Amniotic epithelial cell (primary cell): ENCODE results near the gene ZNF438.

Experiments
- DNase-seq: peaks from one replicate; pipeline ENCODE4 v3.0.0-alpha.2; 2010; ENCODE audit warnings: low read depth

The ZNF438 gene

DNA sequence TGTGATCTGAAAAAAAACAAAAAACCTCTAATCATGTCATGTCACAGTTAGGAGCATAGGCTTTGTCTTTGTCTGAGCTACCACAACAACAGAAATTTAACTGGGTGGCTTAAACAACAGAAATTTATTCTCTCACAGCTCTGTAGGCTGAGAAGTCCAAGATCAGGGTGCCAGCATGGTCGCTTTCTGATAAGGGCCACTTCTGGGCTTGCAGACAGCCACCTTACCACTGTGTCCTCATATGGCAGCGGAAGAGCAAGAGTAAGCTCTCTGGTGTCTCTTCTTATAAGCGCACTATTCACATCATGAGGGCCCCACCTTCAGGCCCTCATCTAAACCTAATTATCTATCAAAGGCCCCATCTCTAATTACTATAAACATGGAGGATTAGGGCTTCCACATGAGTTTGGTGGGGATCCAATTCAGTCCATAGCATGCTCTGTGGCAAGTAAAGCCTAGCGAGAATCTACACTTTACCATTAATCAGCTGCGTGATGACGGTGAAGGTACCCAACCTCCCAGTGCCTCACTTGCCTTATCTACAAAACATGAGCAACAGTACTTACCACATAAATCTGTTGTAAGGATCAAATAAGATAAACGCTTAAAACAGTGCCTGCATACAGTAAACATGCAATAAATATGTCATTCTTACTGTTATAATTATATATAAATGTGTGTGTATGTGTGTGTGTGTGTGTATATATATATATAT lies 17.3 kb downstream of the ZNF438 start:
- peak; percentile 90 for DNase-seq

GRCh38 chr10:31013331-31013730 lies 18.3 kb downstream of the ZNF438 start:
- DNase-seq: no peak

GRCh38 chr10:31011665-31012022 lies 20.0 kb downstream of the ZNF438 start:
- DNase-seq: no peak

DNA sequence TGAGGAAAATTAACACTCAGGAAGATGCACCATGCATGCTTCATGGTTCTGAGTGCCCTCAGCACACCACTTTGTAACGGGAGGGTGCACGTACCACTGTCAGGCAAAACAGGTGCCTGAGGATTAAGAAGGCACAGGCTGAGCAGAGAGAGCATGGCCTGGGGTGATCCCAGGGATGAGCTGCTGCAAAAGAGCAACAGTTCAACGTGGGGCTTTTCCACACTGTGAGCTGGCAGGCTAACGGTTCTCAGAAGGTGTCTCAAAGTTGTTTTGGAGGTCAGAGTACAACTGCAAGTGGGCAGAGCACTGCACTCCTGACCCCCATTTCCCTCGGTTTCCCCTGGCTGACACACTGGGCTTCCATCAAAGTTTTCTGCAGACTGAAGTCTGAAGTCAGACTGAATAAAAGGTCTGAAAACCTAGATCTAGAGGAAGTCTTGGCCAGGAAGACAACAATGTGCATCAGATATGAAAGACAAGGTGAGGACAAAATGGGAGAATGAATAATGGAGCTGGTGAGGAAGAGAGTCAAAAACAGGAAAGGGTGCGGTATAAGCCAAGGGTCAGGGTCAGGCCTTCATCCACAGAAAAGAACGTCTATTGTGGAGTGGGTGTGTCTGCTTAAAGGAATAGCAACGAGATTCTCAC lies 20.5 kb downstream of the ZNF438 start:
- no peak for DNase-seq

GRCh38 chr10:31010062-31010461 lies 21.6 kb downstream of the ZNF438 start:
- no peak for DNase-seq

GRCh38 chr10:31005895-31006294 lies 25.8 kb downstream of the ZNF438 start:
- no peak for DNase-seq

DNA sequence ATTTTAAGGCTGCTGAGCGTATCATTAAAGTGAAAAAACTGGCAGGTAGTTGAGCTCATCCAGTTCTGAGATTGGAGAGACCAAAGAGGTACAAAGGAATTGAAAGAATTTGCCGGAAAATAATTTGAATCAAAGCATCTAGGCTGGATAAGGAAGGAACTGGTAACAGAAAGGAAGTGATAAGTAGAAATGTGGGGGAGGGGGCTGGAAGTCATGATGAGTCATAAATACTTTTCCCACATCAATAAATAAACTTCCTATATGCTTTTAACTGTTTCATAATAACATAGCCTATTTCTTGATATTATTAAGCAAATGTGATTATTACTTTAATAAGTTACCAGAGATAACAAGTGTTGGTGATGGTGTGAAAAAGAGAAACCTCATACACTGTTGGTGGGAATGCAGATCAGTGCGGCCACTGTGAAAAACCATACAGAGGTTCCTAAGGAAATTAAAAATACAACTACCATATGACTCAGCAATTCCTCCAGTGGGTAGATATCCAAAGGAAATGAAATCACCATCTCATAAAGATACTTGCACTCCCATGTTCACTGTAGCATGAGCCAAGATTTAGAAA lies 27.0 kb downstream of the ZNF438 start:
- peak; percentile 84 for DNase-seq

DNA sequence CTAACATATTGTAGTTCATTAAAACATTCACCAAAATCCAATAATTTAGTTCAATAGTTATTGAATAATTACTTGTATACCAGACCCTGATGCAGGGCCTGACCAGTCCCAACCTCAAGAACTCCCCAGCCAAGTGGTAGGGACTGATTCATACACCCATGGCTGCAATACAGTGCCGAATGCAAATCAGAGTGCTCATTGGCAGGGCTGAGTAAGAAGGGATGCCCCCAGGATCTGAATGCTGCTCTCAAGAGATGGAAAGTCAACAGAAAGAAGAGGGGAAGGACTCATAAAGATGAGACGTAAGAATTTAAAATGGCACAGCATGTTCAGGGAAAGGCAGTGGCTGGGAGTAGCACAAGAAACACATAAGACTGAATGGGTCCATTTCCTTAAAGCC lies 29.9 kb downstream of the ZNF438 start:
- DNase-seq: no peak

- peak; percentile 93 for DNase-seq
Observed at GRCh38 chr10:31000867-31001266, 30.8 kb downstream of the ZNF438 start.

- DNase-seq: peak; percentile 38
Observed at GRCh38 chr10:31000071-31000782, 31.4 kb downstream of the ZNF438 start.

- DNase-seq: peak; percentile 67
Observed at GRCh38 chr10:30999070-30999712, 32.5 kb downstream of the ZNF438 start.

- DNase-seq: no peak
Observed at GRCh38 chr10:30997536-30998235, 34.0 kb downstream of the ZNF438 start.

- no peak for DNase-seq
Observed at GRCh38 chr10:30996481-30997005, 35.1 kb downstream of the ZNF438 start.

DNA sequence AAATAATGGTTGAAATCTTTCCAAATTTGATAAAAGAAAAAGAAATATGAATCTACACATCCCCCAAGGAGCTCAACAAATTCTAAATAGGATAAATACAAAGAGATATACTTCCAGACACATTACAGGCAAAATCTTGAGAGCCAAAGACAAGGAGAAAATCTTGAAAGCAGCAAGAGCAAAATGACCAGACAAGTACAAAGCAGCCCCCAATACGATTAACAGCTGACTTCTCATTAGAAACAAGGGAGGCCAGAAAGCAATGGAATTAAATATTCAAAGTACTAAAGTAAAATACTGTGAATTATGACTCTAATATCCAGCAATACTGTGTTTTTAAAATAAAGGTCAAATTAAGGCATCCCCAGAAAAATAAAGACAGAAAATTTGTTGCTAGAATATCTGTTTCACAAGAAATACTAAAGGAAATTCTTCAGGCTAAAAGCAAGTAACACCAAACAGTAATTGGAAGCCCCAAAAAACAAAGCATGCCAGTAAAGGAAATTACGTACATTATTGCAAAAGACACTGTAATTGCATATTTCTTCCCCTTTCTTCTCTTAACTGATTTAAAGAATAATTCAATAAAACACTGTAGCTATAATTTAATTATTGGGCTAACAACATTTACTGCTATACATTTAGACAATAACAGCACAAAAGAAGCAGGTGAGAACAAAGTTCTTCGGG lies 36.4 kb downstream of the ZNF438 start:
- DNase-seq: peak; percentile 19

DNA sequence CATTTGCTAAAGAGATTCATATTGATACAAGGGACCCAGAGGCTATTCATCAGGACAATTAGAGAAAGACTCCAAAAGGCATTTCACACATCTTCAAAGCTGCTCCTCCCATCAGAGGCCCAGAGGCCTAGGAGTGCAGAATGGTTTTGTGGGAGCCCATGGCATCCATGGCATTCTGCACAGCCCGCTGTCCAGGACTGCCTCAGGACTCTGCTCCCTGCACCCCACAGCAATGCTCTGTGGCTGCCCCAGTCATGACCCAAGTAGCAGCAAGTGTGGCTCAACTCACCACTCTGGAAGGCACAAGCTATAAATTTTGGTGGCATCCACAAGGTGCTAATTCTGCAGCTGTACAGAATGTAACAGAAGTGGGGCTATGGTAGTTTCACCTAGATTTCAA lies 38.5 kb downstream of the ZNF438 start:
- DNase-seq: no peak

DNA sequence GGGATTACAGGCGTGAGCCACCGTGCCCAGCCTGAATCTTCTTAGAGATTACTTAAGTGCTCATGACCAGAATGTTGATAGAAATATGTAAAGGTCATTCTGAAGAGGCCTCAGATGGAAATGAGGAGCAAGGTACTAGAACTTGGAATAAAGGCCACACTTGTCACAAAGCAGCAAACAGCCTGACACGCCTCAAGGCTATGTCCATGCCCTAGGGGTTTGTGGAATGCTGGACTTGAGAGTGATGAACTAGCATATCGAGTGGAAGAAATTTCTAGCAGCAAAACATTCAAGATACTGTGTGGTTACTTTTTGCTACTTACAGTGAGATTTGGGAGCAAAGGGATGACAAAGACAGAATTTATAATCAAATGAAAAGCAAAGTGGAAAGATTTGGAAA lies 39.0 kb downstream of the ZNF438 start:
- no peak for DNase-seq

- DNase-seq: no peak
Observed at GRCh38 chr10:30991647-30992011, 40.0 kb downstream of the ZNF438 start.

- DNase-seq: no peak
Observed at GRCh38 chr10:30990971-30991646, 40.6 kb downstream of the ZNF438 start.

DNA sequence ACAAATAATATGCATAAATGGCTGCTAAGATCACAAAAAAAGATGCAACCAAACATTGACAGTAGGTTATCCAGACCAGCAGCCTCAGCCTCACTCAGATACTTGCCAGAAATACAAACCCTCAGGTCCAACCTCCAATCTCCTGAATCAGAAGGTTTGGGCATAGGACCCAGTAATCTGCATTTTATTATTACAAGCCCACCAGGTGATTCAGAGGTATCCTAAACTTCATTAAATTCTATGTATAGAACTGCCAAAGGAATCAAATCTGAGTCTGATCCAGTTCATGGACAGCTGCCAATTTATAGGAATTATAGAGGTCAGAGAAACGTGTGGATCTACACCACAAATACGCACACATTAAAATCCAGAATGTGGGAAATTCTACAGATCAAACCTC lies 41.3 kb downstream of the ZNF438 start:
- DNase-seq: no peak

DNA sequence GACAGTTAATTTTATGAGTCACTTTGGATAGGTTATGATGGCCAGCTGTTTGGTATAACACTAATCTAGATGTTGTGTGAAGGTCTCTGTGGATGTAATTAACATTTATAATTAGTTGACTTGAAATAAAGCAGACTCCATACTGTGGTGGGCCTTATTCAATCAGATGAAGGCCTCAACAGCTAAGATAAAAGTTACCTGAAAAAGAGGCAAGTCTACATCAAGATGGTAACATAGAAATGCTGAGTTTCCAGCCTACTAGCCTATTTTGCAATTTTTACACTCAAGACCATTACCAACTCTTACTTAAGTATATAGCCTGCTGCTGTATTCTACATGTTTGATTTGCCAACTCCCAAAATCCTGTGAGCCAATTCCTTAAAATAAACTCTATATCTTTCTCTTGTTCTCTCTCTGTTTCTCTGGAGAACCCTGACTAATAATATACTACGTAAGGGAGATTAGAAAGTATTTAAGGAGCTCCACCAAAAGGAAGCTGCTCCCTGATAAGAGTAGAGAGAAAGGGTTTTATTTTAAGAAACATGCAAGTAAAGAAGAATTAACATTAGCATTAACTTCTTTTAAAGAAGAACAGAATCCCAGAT lies 42.7 kb downstream of the ZNF438 start:
- DNase-seq: peak; percentile 65
